Measurements from ENCODE around the gene CAPN11.
"Not testable (repeated sequence)": the region's sequence is repeated elsewhere in the genome, so short reads cannot be mapped to it uniquely, and the experiment has no call there.

DNA sequence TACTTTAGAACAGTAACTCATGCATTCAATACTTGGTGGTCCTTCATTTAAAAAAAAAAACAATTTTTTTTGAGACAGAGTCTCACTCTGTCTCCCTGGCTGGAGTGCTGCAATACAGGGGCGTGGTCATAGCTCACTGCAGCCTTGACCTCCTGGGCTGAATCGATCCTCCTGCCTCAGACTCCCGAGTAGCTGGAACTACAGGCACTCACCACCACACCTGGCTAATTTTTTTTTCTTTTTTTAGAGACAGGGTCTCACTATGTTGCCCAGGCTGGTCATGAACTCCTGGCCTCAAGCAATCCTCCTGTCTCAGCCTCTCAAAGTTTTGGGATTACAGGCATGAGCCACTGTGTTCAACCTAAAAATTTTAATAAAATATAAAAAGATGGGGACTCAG, 14.1 kb upstream of the CAPN11 start:
- TF ChIP-seq ATF3 (IDR thresholded peaks at IDR 0.05); FOSL1 (IDR thresholded peaks at IDR 0.05; ENCODE audit: low read depth); ZBTB33 (IDR thresholded peaks at IDR 0.05; ENCODE audit: extremely low read depth, insufficient replicate concordance, low read length); EZH2 (IDR thresholded peaks at IDR 0.05); SP1 (IDR thresholded peaks at IDR 0.05; ENCODE audit: low read depth): not testable (repeated sequence)

All from HCT116 (cell line).